Fibroblast of mammary gland (primary cell): ENCODE measurements around the gene SP140L.
"Not testable (repeated sequence)": the region's sequence is repeated elsewhere in the genome, so short reads cannot be mapped to it uniquely, and the experiment has no call there.

Experiments used
- DNase-seq: peaks from one replicate; pipeline ENCODE4 v3.0.0-alpha.2; 2010; ENCODE audit warnings: low read depth
- H3K4me3 ChIP-seq: 2 replicates; pipeline ENCODE4 v1.5.1; 2011; ENCODE audit warnings: low read depth, mild to moderate bottlenecking, low read length, moderate library complexity; ENCODE audit not compliant: control insufficient read depth
- CTCF ChIP-seq: conservative IDR thresholded peaks from 2 replicates; pipeline ENCODE4 v1.5.1; 2011; ENCODE audit warnings: low read depth, low read length, inconsistent platforms; ENCODE audit not compliant: control insufficient read depth, insufficient read depth

Gene SP140L

DNA sequence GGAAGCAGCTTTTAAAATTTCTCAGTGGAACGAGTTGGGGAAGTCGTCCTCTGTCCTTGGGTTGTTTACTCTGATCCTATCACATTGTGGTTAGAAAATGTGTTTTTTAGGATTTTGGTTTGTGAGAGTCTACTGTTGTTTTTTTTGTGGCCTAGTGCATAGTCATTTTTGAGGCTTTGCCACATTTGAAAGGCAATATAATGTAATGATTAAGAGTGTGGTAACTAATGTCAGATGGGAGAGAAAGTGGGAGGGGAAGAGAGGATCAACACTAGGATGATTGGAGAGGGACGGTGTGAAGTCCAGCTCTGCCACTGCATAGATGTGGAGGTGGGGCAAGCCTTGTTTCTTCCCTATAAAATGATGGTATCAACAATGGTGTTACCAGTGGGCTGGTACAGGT, 8.5 kb downstream of the SP140L start:
- peak; percentile 21 for DNase-seq
- no peak overlapping the region for H3K4me3 ChIP-seq
- TF ChIP-seq CTCF, result no peak

DNA sequence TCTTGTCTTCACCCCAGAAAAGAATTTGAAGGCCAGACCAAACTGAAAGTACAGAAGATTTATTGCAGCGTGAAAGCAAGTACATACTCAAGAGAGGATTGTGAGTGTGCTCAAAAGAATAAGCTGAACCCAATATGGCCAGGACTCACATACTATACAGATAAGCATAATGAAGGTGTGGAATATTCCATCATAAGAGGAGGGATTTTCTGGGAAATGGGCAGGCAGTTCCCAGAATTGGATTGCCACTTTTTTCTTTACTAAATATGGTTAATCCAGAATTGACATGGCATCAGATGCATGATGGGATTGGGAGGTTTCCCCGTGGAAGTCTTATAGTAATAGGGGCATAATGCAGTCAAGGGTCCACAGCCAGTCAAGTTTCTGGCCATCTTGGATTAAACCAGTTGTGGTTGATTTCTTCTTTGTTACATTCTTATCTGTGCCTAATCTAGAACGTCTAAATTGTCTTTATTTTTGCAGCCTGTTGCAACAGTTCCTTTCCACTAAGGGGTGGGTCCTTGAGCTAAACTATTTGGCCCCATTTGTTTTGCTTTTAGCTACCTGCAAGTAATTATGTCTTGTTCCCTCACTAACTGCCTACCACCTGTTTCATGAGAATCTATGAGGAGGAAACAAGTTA, 9.0 kb downstream of the SP140L start:
- TF ChIP-seq CTCF, result no peak
- no peak for DNase-seq
- H3K4me3 ChIP-seq, result no peak overlapping the region

DNA sequence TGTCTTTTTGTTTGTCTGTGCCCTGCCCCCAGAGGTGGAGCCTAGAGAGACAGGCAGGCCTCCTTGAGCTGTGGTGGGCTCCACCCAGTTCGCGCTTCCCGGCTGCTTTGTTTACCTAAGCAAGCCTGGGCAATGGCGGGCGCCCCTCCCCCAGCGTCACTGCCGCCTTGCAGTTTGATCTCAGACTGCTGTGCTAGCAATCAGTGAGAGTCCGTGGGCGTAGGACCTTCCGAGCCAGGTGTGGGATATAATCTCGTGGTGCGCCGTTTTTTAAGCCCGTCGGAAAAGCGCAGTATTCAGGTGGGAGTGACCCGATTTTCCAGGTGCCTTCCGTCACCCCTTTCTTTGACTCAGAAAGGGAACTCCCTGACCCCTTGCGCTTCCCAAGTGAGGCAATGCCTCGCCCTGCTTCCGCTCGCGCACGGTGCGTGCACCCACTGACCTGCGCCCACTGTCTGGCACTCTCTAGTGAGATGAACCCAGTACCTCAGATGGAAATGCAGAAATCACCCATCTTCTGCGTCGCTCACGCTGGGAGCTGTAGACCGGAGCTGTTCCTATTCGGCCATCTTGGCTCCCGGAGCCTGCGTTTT, 15.0 kb downstream of the SP140L start:
- H3K4me3 ChIP-seq, DNase-seq: not testable (repeated sequence)

DNA sequence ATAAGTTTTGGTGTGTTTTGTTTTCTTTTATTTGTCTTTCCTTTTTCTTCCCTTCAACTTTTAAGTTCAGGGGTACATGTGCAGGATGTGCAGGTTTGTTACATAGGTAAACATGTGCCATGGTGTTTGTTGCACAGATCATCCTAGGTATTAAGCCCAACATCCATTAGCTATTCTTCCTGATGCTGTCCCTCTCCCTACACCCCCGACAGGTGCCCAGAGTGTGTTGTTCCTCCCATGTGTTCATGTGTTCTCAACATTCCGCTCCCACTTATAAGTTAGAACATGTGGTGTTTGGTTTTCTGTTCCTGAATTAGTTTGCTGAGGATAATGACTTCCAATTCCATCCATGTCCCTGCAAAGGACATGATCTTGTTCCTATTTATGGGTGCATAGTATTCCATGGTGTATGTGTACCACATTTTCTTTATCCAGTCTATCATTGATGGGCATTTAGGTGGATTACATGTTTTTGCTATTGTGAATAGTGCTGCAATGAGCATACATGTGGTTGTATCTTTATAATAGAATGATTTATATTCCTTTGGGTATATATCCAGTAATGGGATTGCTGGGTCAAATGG, 16.1 kb downstream of the SP140L start:
- not testable (repeated sequence) for H3K4me3 ChIP-seq

GRCh38 chr2:230343747-230344146, 16.8 kb downstream of the SP140L start:
- DNase-seq, result peak; percentile 50
- no peak for TF ChIP-seq CTCF
- H3K4me3 ChIP-seq, result no peak overlapping the region

More for the DNA sequence above, 16.1 kb downstream of the SP140L start:
- not testable (repeated sequence) for DNase-seq

- H3K4me3 ChIP-seq, result no peak overlapping the region
- no peak for DNase-seq
- TF ChIP-seq CTCF, result no peak
Measured at GRCh38 chr2:230346465-230346864, 19.5 kb downstream of the SP140L start.

DNA sequence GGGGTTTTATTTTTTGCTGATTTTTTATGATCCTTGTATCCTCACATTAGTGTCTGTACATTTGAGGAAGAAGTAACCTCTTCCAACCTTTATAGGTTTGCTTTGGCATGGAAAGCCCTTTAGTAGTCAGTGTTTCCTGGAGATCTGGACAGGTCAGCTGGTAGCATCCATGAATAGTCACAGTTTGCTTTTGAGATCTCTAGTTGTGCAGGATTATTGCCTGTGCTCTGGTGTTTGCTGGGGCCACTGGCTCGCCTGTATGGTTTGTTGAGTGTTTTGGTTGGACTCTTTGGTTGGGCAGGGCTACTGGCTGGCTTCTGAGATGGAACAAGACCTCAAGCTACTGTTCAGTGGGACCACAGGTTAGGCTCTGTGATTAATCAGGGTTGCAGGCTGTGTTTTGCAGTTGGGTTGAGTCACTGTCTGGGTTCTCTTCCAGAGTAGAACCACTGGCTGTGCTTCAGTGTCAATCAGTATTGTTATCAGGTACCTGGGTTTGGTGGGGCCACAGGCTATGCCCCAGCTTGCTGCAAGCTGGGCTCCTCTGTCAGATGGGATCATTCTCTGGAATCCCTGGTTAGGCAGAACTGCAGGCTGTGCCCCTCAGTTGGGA, 20.0 kb downstream of the SP140L start:
- DNase-seq, result peak; percentile 38
- TF ChIP-seq CTCF, result no peak
- no peak overlapping the region for H3K4me3 ChIP-seq
